GM21526 (cell line): Measurements from ENCODE around the gene HM13.
A peak's percentile ranks its signal among the peaks of the same experiment; 100 is the strongest.
"Not testable (repeated sequence)": the region's sequence is repeated elsewhere in the genome, so short reads cannot be mapped to it uniquely, and the experiment has no call there.

Source experiments
- ATAC-seq: cut with Tn5 transposase; IDR thresholded peaks from one replicate; pipeline ENCODE4 v1.9.1; 2021; ENCODE audit warnings: moderate library complexity; ENCODE audit not compliant: unreplicated experiment, low FRiP score

HM13 gene

GRCh38 chr20:31566319-31566657 lies 52.0 kb downstream of the HM13 start:
- ATAC-seq: no peak

GRCh38 chr20:31566658-31567379 lies 52.6 kb downstream of the HM13 start:
- ATAC-seq: no peak

GRCh38 chr20:31567380-31567720 lies 53.1 kb downstream of the HM13 start:
- no peak for ATAC-seq

GRCh38 chr20:31568041-31568731 lies 53.9 kb downstream of the HM13 start:
- ATAC-seq: no peak

- no peak for ATAC-seq
Observed at GRCh38 chr20:31568773-31569162, 54.5 kb downstream of the HM13 start.

GRCh38 chr20:31569163-31570020 lies 55.1 kb downstream of the HM13 start:
- ATAC-seq: no peak

- ATAC-seq: no peak
Observed at GRCh38 chr20:31570021-31570463, 55.8 kb downstream of the HM13 start.

GRCh38 chr20:31570735-31571617 lies 56.7 kb downstream of the HM13 start:
- ATAC-seq: no peak

- ATAC-seq: peak; percentile 11
Observed at GRCh38 chr20:31572042-31572700, 57.9 kb downstream of the HM13 start.

GRCh38 chr20:31572701-31573554 lies 58.7 kb downstream of the HM13 start:
- peak; percentile 73 for ATAC-seq

- ATAC-seq: peak; percentile 1
Observed at GRCh38 chr20:31573555-31574321, 59.5 kb downstream of the HM13 start.

GRCh38 chr20:31574986-31575385 lies 60.7 kb downstream of the HM13 start:
- not testable (repeated sequence) for ATAC-seq

- no peak for ATAC-seq
Observed at GRCh38 chr20:31576751-31577150, 62.5 kb downstream of the HM13 start.

GRCh38 chr20:31577194-31577593 lies 63.0 kb downstream of the HM13 start:
- ATAC-seq: no peak

GRCh38 chr20:31578448-31579138 lies 64.4 kb downstream of the HM13 start:
- ATAC-seq: no peak

GRCh38 chr20:31579245-31579644 lies 65.0 kb downstream of the HM13 start:
- no peak for ATAC-seq

- ATAC-seq: not testable (repeated sequence)
Observed at GRCh38 chr20:31579941-31580651, 65.9 kb downstream of the HM13 start.
